Glomerular visceral epithelial cell (primary cell): ENCODE results near the gene ZNF85.
"Not testable (repeated sequence)": the region's sequence is repeated elsewhere in the genome, so short reads cannot be mapped to it uniquely, and the experiment has no call there.

Source experiments
- DNase-seq: peaks from one replicate; pipeline ENCODE4 v3.0.0-alpha.2; 2016; ENCODE audit errors: extremely low spot score

ZNF85 gene

DNA sequence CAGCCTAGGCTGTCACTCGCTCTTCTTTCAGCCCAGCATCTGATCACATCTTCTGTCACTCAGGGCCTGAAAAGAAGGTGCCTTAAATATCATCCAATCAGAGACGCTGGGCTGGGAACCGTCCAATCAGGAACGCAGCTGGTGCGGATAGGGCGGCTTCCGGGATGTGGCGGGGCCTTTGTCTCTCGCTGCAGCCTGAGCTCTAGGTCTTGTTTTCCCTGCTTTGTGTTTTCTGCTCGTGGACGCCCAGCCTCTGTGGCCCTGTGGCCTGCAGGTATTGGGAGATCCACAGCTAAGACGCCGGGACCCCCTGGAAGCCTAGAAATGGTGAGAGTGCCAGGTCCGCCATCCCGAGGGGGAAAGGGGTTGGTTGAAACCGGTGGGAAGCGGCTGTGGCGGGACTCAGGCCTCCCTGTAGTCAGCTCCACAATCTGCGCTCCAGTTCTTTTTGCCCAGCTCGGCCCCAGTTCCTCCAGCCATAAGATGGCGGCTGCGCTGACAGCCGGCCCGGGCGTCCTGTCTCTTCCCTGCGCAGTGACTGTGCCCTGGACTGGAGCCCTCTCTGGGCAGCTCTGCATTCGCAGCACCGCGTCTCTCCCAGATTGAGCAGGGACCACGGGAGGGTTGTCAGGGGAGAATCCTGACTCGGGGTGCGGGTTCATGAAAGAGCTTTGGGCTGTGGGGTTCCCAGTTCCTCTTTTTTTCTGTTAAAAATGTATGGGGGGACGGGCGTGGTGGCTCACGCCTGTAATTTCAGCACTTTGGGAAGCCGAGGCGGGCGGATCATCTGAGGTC is at the start of gene ZNF85:
Gene ZNF85, plus strand, starts transcription at position 175 of the 795 bp plus-strand sequence. Its CDS starts 150 bp downstream, at position 325.
- DNase-seq, result peak; percentile 83

DNA sequence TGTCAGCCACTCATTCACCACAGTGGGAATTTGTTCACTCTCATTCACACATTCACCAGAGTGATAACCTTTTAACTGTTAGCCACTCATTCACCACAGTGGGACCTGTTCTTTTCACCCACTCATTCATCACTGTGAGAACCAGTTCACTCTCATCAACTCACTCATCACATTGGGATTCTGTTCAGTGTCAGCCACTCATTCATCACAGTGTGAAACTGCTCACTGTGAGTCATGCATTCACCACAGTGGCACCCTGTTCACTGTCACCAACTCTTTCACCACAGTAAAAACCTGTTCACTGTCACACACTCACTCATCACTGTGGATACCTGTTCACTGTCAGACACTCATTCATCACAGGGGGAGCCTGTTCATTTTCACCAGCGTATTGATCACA is 43.5 kb upstream of the ZNF85 start:
- DNase-seq, result no peak

DNA sequence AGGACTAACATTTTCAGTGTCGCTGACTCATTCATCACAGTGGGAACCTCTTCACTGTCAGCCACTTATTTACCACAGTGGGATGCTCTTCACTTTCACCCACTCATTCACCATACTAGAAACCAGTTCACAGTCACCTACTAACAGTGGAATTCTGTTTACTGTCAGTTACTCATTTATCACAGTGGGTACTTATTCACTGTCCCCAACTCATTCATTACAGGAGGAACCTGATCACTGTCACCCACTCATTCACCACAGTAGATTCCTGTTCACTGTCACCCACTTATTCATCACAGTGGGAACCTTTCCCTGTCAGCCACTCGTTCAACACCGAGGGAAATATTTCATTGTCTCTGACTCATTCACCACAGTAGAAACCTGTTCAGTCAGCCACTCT is 10.1 kb upstream of the ZNF85 start:
- no peak for DNase-seq

DNA sequence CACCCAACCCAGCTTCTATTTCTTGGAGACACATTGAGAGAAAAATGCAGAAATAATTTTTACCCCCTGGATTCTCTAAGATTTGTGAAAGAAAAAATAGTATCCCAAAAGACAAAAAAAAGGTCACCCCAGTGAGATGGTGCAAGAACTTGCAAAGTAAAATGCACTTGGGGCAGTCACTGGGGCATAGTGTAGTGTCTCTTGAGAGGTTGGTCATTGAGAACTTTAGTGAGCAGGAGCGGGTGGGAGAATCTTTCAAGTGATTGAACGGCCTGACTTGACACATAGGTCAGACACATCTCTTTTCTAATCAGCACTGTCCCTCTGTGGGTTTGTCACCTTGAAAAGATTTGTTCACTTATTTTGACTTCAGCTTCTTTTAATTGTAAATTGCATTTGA is 2.4 kb downstream of the ZNF85 start:
- DNase-seq, result no peak

DNA sequence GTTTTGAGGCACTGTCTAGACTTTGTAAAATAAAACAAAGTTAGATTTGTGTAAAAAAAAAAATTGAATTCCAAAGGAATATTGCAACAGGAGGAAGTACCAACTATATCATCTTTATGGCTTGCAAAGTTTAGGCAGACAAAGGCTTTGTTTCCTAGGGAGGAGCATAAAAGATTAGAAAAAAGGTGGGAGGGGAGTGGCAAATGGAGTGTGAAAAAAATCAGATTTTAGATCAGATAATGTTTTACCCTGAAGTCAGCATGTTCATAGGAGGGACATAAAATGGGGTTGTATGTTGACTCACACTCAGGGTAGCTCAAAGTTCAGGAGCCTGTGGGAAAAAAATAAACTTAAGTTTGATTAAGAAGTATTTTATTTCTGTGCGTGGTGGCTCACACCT is 3.7 kb downstream of the ZNF85 start:
- no peak for DNase-seq

DNA sequence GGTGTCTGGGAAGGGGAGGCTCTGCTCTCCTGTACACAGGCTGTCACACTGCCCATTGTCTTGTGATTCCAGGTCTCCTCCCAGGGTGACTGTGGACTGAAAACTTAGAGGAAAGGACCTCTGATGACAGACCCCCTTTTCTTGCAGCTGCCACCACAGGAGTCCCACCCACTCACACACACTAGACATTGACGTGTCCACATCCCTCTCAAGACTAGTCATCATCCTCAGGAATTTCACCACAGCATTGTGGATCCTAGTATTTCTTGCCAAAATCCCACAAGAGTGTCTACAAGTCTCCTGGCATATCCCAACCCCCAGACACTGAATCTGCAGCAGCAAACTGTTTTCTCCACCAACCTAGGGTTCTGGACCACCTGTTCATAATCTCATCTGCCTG is 5.3 kb downstream of the ZNF85 start:
- DNase-seq, result peak; percentile 32

DNA sequence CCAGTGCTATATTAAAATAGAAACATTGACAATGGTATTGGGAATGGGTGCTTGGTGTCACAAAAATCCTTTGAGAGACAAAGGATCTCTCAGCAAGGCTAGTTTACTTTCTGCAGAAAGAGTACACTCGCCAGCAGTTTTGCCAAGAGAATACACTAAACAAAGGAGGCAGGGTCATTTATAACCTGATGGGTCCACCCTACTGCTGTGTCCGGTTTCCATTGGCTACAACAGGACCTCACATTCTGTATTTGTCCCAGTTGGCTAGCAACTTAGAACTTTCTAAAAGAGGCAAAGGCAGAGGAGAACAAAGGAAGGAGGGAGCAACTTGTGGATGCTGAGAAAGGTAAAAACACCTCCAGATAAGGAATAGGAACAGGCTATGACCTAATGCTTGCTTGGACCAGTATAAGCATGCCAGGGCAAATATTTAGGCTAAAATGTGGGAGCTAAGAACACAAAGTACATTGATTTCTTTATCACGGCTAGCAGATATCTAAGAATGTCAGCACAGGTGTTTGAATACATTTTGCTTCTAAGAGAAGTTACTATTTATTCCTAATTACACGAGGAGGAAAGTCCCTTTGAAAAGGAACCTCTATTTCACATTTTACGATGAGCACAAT is 13.4 kb downstream of the ZNF85 start:
- not testable (repeated sequence) for DNase-seq

DNA sequence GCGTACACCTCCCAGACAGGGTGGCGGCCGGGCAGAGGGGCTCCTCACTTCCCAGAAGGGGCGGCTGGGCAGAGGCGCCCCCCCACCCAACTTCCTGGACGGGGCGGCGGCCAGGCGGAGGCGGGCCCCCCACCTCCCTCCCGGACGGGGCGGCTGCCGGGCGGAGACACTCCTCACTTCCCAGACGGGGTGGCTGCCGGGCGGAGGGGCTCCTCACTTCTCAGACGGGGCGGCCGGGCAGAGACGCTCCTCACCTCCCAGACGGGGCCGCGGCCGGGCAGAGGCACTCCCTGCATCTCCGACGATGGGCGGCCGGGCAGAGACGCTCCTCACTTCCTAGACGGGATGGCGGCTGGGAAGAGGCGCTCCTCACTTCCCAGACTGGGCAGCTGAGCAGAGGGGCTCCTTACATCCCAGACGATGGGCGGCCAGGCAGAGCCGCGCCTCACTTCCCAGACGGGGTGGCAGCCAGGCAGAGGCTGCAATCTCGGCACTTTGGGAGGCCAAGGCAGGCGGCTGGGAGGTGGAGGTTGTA is 29.6 kb downstream of the ZNF85 start:
- DNase-seq, result not testable (repeated sequence)

DNA sequence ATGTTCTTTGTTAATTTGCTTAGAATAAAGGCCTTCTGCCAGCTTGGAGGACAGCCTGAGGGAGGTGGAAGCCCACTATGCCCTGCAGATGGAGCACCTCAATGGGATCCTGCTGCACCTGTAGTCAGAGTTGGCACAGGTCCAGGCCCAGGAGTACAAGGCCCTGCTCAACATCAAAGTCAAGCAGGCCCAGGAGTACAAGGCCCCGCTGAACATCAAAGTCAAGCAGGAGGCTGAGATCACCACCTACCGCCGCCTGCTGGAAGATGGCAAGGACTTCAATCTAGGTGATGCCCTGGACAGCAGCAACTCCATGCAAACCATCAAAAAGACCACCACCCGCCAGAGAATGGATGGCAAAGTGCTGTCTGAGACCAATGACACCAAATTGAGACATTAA is 41.7 kb downstream of the ZNF85 start:
- no peak for DNase-seq

DNA sequence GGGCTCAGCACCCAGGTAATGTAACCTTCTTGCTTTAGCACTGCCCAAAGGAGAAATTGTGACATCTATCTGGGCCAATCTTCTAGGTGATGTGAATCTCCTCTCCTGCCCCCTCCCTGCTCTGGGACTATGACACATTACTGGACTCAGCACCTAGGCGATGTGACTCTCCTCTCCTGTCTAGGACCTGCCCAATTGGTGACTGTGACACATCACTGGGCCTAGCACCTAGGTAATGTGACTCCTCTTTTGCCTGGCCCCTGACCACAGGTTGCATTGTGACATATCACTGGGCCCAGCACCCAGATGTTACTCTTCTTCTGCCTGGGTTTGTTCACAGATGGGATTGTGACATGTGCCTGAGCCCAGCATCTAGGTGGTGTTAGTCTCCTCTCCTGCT is 45.0 kb downstream of the ZNF85 start:
- DNase-seq, result no peak

DNA sequence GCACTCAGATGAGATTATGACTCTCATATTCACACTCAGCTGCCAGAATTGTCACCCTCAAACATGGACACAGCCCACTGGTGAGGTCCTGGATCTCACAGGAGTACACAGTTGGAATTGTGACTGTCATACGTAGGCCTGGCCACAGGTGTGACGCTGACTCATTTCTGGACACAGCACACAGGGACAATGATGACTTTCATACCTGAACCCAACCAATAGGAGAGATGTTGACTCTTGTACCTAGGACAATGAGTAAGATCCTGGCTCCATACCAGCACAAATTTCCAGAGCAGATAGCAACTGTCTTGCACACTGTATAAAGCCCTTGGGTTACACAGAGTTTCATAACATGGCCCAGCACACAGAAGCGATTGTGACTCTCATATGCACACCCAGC is 46.4 kb downstream of the ZNF85 start:
- DNase-seq, result no peak

DNA sequence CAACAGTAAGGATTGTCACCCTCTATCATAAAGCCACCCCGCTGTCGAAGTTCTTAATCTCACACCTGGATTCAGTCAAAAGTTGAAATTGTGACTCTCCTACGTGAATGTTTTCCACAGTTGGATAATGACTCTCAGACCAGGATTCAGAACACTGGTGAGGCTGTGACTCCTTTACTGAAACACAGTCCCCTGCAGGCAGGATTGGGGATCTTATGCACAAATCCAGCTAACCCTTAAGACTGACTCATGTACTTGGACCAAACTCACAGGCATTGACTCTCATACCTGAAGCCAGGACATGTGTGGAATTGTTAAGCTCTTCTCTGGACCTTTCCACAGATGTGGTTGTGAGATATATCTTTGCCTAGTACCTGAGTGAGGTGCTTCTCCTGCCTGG is 46.8 kb downstream of the ZNF85 start:
- DNase-seq, result no peak

DNA sequence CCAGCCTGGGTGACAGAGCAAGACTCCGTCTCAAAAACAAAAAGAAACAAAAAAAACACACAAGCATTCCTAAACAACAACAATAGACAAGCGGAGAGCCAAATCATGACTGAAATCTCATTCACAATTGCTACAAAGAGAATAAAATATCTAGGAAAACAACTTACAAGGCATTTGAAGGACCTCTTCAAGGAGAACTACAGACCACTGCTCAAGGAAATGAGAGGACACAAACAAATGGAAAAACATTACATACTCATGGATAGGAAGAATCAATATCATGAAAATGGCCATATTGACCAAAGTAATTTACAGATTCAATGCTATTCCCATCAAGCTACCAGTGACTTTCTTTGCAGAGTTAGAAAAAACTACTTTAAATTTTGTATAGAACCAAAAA is 69.7 kb downstream of the ZNF85 start:
- DNase-seq, result not testable (repeated sequence)

DNA sequence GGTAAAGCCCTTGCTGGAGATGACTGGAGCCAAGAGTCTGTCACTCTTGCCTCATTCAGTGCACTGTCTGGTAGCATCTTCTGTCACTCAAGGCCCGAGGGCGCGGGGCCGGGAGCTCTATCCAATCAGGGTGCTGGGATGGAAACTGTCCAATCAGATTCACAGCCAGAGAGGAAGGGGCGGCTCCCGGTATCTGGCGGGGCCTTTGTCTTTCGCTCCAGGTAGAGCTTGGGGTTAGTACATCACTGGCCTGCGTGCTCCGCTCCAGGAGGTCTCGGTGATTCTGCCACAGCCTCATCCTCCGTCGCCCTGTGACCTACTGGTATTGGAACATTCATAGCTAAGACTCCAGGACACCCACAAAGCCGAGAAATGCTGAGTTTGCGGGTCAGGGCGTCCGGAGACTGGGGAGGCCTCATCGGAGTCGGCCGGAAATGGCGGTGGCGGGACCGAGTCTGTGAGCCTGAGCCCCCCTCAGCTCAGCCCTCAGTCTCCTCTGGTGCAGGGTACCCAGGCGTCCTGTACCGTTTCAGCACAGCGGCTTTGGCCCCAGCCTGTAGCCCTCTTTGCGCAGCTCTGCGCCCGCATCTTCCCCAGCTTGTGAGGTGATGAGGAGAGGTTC is 76.8 kb downstream of the ZNF85 start:
- peak; percentile 6 for DNase-seq
